ENCODE measurements around the gene CELF4. TPM values are rescaled to one million over a fixed set of nuclear protein-coding genes. Genes with fewer than 3 reads are reported as not detected.

Gene CELF4
- total RNA-seq, 2 donors from 2014 or later: 0.32 to 0.79 TPM

DNA sequence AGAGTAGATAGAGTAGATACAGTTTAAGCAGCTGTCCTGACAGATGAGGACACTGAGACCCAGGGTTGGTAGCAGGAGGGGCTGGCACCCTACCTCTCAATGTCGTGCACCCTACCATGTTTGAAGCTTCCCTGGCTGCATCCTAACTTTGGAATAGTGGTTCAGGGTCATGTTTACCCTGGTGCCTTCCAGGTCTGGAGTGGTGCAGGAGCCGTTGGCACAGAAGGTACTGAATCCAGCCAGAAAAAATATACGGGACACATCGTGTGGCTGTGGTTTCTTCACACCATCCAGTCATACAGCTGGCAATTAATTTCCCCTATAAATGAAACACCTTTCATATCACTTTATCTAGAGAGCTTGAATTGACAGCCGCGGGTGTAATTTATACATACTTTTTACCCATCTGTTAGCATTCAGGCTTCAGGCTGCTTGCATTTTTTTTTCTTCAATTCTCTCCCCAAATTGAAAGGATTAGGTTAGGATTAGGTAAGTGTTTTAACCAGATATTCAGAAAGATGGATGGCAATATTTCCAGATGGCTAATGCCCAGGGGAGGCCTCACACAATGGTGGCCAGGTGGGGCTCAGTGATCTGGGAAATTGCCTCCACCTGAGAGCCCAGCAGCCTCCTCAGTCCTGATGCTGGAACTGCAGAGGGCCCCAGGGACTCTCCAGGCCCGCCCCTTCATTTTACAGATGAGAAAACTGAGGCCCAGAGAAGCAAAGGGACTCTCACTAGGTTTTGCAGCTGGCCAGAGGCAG is 127.0 kb downstream of the CELF4 start:
- ATAC-seq: no peak
- intact Hi-C loops (cut with DNase I): no loop called here
- DNase-seq: no peak

DNA sequence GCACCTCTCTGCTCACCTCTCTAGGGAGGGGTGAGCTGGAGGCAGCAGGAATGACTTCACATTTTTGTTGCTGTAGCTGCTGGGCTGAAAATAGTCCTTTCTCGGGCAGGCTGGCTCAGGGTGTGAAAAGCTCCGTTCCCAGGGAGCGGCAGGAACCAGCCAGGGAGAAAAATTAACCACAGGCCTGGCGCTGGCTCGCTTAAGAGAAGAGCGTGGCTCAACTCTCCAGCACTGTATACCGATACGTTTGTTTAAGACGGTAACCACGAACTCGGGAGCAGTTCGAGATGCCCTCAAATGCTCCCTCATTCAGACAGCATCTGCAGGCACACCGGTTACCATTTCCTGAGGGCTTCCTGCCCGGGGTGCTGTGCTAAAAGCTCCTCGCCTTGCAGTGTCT is 129.6 kb downstream of the CELF4 start:
- no peak for DNase-seq
- intact Hi-C loops (cut with DNase I): no loop called here
- ATAC-seq: peak; percentile 65 to 66

DNA sequence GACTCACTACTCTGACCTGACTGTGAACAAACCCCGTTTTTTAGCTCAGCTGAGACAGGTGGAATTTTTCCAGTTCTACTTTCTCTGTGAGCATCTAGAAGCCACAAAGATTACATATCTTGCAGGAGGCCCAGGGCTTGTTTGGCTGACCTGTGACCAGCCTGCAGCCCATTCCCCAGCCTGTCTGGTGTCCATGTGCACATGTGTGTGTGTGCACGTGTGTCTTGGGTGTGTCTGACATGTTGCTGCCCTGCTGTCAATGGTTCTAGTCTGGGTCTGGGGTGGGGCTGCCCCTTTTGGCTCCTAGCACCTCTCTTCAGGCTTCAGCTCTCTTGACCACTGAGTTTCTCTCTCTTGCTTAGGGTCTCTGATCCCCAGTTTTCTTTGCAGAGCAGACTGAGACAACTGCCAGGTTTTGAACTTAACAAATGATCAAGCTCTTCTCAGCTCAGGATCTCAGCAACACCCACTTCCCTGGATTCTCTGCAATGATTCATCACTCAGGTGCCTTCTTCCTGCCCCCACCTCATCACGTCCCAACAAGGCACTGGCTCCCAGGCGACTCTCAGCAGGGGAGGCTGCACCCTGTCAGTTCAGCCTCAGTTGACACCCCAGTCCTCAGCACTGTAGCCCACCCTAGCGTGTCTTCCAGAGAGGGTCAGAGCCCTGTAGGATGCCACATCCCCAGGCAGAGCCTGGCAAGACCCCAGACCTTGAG is 130.3 kb downstream of the CELF4 start:
- ATAC-seq (no peak), DNase-seq (no peak)
- intact Hi-C loops (cut with DNase I): no loop called here

DNA sequence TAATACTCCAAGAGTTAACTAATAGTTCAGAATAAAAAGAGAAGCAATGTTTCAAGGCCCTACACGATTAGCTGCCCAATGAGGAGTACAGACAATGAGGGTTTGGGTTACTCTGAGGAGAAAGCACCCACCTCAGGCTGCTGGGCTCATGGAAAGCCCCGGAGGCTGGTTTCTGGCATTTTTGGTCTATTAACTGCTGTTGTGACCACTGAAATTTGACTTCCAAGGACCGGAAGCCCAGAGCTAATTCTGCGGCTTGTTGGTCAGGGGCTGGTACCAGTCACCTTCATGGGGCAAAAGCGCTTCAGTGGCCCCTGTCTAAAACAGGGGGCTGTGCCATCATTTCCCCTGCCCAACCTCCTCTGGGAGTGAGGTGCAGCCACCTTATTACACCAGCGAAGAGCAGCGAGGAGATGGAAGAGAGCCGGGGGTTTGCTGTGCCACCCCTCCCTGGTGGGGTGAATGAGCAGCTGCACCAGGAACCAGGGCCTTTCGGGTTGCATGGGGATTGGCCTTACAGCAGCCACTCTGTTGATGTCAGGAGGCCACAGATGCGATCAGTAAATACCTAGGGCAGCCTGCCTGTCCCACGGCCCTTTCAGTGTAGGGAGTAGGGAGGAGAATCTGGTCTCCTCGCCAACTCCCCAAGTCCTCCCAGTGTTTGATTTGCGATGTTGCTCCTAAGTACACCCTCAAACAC is 131.3 kb downstream of the CELF4 start:
- DNase-seq (no peak), ATAC-seq (no peak)
- intact Hi-C loops (cut with DNase I): no loop called here

DNA sequence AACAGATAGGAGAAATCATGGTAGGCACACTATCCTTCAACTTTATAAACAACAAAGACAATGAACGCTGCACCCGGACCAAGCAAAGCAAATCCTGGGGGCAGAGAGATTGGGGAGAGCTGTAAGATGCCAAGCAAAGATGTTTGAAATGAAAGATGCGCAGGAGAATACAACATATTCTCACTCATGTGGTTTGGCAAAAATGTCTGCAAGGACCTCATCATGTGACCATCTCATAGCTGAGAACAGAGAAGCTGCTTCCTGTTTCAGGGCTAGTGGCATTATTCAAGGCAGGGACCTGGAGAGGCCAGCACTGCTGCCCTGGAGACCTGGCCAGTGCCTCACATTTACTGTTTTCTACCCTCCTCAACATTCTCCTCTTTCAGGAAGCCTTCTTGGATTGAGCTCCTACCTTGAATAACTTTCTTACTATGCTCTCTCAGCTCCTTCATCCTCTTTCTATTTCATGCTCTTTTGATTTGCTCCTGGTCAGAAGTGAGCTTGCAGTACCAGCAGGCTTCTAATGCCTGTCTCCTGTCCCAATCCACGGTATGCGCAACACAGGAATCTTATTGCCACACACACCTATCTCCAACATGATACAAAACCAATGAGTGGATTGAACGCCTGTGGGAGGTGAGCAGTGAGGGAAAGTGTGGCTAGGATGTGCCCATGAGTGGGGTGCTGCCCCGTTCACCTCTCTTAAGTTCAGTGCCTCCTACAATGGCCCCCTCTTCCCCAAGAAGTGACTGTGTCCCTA is 133.0 kb downstream of the CELF4 start:
- intact Hi-C loops (cut with DNase I): no loop called here
- ATAC-seq (no peak), DNase-seq (no peak)

DNA sequence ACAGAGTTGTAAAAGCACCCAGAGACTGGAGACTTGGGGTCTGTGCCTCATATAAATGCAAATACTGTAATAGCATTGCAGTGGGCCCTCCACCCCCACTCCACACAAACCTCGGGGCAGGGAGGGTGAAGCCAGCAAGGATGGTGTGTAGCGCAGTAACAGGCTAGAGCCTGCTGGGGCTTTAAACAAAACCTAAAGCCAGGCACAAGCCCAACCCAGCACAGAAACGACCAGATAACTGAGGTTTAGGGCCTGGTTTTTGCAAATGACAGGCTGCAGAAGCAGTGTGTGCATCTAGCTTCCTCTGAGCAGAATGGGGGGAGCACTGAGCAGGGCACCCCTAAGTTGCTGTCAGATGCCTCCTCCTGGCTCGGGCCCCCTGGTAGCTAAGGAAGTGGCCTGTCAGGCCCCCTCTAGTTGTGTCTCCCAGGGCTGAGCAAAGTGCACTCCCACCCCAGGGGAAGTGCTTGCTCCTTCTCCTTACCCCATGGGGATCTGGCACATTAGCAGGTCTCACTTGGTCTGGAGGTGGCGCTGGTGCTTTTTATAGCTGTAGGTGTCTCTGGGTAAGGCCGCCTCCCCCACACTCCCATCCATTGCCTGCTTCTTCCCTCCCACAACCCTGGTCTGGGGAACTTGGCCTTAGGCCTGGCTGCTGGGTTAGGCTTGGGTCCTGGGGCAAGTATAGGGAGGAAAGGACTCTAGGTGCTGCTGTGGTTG is 135.1 kb downstream of the CELF4 start:
- DNase-seq (no peak), ATAC-seq (no peak)
- intact Hi-C loops (cut with DNase I): no loop called here

DNA sequence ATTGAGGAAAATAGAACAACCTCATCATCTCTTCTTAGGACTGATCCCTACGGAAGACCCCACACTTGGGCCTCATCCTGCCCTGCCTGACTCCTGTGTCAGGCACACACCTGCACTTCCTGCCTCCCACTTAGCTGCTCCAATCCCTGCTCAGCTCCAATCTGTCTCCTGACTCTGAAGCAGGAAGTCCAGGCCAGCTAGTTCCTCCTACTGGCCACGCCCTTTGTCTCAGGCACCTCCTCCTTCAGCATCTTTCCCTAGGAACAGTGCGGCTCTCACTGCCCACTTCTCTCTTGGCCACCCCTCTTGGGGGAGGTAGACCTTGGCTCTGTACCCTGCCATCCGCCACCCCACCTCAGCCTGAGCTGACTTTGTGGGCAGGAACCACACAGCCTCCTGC is 135.8 kb downstream of the CELF4 start:
- intact Hi-C loops (cut with DNase I): no loop called here
- DNase-seq (no peak), ATAC-seq (no peak)

DNA sequence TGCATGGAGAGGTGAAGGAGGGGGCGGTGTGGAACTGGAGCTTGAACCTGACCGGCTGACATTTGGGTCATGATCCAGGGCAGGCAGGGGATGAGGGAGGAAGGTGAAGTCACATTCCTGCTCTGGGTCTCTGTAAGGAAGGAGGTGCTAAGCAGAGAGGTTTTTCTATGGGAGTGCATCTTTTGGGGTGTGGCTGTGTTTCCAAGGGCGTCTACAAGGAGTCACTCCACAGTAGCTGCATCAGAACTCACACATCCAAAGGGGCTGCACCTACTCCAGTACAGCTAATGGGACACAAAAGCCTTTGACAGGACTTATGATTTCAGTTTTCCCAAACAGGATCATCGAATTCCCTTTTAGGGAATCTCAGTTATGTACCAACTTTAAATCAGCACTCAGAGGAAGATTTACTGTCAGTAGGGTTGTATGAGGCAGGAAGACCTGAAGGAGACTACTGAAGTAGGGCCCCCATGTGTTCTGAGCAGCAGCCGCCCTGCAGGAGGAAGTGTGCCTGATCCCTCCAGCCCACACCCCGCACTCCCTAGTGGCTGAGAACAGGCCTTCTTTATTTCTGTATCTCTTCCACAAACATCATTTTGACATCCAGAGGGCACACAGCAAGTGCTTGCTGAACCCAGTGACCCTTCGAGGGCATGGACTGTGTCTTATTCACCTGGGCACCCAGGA is 137.2 kb downstream of the CELF4 start:
- ATAC-seq (no peak), DNase-seq (no peak)
- intact Hi-C loops (cut with DNase I): no loop called here

DNA sequence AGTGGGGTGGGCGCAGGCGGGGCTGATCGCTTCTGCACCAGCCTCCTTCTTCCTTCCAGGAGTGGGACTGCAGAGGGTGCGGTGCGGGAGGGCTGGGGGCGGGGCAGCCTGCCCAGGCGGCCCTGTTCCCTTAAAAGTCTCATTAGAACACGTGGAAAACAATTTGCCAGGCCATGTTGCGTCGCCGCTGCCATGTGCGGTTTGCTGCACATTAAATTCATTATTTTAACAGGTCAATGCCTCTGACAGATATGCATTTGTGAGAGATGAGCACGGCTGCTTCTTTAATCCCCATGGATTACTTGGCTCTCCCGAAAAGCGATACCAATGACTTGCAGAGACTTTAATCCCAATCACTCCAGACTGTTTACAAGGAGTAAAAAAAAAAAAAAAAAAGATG is 139.0 kb downstream of the CELF4 start:
- intact Hi-C loops (cut with DNase I): no loop called here
- ATAC-seq (no peak), DNase-seq (no peak)

DNA sequence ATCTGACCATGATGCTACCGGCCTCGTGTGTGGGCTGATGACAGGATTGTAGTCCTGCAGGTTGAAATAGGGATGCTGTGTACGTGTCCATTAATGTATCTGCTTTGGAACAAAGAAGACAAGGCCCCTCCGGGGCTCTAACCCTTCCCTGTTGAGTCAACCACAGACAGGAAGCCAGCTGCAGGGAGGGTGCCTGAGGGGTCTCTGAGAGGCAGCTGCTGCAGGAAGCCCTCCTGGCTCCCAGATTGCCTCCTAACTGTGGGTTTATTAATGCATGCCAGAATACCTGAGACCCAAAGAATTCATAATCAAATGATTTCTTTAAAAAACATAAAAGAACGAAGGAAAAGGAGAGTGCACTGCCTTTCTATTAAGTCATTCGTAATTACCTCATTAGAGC is 140.4 kb downstream of the CELF4 start:
- intact Hi-C loops (cut with DNase I): no loop called here
- DNase-seq (no peak), ATAC-seq (no peak)

DNA sequence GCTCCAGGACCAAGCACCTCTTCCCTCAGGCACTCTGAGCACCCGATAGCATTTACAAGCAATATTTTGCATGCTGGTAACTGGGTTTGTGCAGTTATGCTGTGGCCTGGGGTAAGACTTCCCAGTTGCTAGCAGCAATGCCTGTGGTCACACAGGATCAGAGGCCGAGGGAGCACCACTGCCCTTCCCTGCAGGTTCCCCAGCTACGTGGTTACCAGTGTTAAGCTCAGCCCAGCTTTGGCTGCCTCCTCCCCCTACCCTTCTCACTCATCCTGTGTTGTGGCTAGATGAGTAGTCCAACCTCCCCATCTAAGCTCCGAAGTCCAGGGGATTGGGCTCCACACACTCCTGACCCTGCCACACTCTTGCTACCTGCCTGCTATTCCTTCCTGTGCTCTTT is 141.1 kb downstream of the CELF4 start:
- intact Hi-C loops (cut with DNase I): no loop called here
- DNase-seq (no peak), ATAC-seq (no peak)

DNA sequence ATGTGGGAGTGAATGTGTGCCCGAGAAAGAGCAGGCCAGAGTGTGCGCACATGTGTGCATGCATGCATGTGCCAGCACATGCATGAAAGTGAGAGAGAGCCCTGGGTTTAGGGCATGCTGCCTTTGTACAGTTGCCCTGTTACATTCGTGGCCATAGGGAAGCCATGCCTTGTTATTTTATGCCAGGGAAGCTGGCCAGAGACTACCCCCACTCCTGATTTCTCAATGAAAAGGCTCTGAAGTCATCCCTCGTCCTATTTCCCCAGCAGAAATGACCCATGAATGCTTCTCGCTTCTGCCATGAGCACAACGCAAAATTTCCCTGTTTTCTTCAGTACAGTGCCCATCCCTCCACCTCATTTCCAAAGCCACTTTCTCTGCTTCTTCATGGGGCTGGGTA is 143.0 kb downstream of the CELF4 start:
- intact Hi-C loops (cut with DNase I): no loop called here
- ATAC-seq (no peak), DNase-seq (no peak)

DNA sequence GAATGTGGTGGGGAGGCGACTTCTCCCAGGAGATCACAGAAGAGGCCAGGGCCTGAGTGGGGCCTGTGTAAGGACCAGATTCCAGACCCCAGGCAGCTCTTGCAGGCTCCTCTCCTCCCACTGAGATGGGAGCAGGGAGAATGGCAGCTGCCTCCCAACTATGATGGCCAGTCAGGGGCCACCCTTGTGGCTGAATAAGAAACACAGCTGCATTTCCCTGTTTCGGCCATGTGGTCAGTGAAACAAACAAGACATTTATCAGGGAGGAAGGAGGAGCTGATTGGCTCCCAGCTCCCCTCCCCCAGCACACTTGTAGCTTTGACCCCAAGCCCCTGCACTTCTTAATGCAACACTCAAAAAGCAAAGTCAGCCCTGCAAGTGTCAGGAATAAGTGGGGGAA is 143.5 kb downstream of the CELF4 start:
- intact Hi-C loops (cut with DNase I): no loop called here
- DNase-seq: no peak
- no peak for ATAC-seq

DNA sequence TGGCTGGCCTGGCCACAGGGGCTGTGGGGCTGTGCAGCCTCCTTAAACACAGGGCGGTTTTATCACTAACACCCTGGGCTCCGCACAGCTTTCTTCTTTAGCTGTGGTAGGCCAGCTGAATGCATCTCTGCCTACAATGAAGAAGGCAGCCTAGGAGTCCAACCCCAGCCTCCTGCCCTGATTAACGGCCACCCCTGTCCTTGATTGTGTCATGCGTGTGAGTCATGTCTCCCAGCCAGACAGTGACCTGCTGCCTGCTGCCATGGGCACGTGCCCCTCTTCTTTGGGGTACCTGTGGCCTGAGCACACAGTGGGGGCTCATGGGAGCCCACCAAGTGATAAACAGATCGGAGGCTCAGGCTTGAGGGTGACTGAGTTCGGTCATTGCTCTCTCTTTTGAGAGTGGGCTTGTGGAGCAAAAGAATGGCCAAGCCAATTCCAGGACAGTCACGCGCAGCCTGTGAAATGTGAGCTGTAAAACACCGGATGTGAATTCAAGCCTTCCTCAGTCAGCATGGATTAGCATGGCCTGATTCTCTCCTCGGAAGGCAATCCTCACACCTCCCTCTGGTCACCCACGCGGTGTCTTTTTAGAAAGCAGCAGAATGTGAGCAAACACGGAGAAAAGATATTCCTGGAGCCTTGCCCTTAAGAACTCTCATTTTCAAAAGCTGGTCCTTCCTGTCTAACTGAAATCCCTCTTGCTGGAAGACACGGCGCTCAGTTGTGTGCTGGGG is 144.1 kb downstream of the CELF4 start:
- ATAC-seq (no peak), DNase-seq (no peak)
- intact Hi-C loops (cut with DNase I): no loop called here

DNA sequence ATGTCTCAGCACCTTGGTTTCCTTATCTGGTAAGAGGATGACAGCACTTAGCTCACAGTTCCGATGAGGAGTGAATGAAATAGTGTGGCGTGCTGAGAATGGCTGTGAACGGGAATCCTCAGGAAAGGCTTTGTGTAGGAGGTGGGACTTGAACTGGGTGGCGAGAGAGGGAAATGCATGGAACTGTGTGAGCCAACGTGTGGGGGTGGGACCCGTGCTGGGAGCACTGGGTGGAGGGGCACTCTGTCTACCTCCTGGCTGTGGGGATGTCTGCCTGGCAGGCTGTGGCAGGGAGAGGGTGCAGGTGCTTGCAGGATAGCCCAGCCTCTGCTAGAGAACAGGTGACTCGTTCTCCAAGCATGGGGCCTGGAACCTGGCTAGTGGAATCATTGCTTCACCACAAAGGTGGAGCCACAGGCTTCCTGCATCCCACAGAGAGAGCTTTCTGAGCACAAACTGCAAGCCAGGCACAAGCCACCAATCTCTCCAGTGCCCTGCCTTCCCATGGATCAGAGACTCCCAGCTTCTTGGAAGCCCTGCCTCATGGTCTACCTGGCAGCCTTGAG is 145.2 kb downstream of the CELF4 start:
- no peak for ATAC-seq
- intact Hi-C loops (cut with DNase I): no loop called here
- no peak for DNase-seq

DNA sequence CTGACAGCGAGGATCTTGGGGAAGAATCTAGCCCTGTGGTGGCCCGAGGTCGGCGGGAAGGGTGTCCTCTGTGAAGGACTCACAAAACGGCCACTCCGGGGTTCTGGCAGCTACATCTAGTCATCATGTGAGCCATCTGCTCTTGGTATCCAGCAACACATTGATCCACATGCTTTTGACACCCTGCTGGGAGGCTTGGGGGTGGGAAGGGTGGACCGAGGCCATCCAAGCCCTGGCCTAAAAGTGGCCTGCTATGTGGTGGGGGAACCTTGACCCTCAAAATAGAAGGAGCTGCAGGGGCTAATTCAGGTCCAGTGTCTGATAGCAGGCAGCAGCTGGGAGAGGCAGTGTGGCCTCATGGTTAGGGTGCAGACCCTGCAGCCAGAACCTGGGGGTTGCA is 145.7 kb downstream of the CELF4 start:
- ATAC-seq (no peak), DNase-seq (no peak)
- intact Hi-C loops (cut with DNase I): no loop called here

DNA sequence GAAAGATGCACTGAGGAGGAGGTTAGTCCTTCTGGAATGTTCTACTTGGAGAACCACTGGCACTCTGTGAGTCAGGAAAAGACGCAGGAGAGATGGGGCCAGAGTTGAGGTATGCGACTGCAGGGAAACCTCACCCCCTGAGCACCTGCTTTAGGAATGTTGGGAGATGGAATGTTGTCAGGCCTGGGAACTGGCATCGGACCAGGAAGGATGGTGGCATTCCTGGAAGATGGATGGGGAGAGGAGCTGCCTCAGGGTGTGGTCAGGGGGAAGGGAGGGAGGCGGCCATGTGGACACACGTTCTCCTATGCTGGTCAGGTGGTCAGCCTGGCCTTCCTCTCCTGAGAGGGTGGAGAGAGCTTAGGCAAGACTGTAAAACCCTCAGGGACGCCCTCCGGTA is 146.3 kb downstream of the CELF4 start:
- no peak for ATAC-seq
- DNase-seq: no peak
- intact Hi-C loops (cut with DNase I): no loop called here

DNA sequence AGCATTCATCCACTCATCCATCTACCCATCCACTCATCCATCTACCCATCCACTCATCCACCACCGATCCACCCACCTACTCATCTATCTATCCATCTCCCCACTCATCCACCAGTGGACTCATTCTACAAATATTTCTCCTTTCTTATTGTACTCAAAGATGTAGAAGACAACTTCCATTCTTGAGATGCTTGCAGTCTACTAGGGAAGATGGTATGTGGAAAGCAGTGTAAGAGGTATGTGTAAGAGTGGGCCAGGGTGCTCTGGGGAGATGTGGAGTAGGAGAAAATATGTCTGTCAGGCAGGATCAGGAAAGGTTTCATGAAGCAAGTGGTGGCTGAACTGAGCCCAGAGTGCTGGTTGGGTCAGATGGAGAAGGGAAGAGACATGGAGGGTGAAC is 150.8 kb downstream of the CELF4 start:
- DNase-seq (no peak), ATAC-seq (no peak)
- intact Hi-C loops (cut with DNase I): no loop called here

Data from left cardiac atrium (tissue), 4 donors.